NCI-H1105 (cell line): ENCODE data around the gene IFNL3.
"Not testable (repeated sequence)": the region's sequence is repeated elsewhere in the genome, so short reads cannot be mapped to it uniquely, and the experiment has no call there.

Experiments used
- DNase-seq: peaks from one replicate; lab custom pipeline; 2025; lab: John Stamatoyannopoulos, UW

IFNL3 gene

GRCh38 chr19:39218230-39219007 is 26.4 kb downstream of the IFNL3 start:
- no peak for DNase-seq

- DNase-seq, result no peak
Measured at GRCh38 chr19:39217094-39217493, 27.7 kb downstream of the IFNL3 start.

- DNase-seq, result not testable (repeated sequence)
Measured at GRCh38 chr19:39215323-39215722, 29.5 kb downstream of the IFNL3 start.

GRCh38 chr19:39212375-39212742 is 32.4 kb downstream of the IFNL3 start:
- DNase-seq, result no peak

GRCh38 chr19:39211731-39212374 is 33.0 kb downstream of the IFNL3 start:
- no peak for DNase-seq

- DNase-seq, result no peak
Measured at GRCh38 chr19:39209196-39209595, 35.6 kb downstream of the IFNL3 start.

- DNase-seq, result no peak
Measured at GRCh38 chr19:39208175-39208795, 36.5 kb downstream of the IFNL3 start.

- no peak for DNase-seq
Measured at GRCh38 chr19:39207293-39207836, 37.4 kb downstream of the IFNL3 start.

GRCh38 chr19:39206122-39206521 is 38.7 kb downstream of the IFNL3 start:
- DNase-seq, result no peak

- no peak for DNase-seq
Measured at GRCh38 chr19:39205449-39205764, 39.4 kb downstream of the IFNL3 start.

- no peak for DNase-seq
Measured at GRCh38 chr19:39203372-39204341, 41.1 kb downstream of the IFNL3 start, which contains the start of gene SYCN. SYCN (minus strand) TSS chr19:39204263; CDS start chr19:39204254, 9 bp downstream.

GRCh38 chr19:39202998-39203355 is 41.8 kb downstream of the IFNL3 start:
- no peak for DNase-seq

- DNase-seq, result no peak
Measured at GRCh38 chr19:39200803-39201115, 44.0 kb downstream of the IFNL3 start.

GRCh38 chr19:39200066-39200802 is 44.6 kb downstream of the IFNL3 start:
- no peak for DNase-seq

- no peak for DNase-seq
Measured at GRCh38 chr19:39199025-39199424, 45.8 kb downstream of the IFNL3 start.

GRCh38 chr19:39197808-39198207 is 47.0 kb downstream of the IFNL3 start:
- no peak for DNase-seq

GRCh38 chr19:39196860-39197562 is 47.8 kb downstream of the IFNL3 start, which contains the start of gene NCCRP1:
NCCRP1 (plus strand) TSS chr19:39196964; CDS start chr19:39196983, 19 bp downstream.
- no peak for DNase-seq

- no peak for DNase-seq
Measured at GRCh38 chr19:39196320-39196719, 48.5 kb downstream of the IFNL3 start.

GRCh38 chr19:39195755-39196154 is 49.1 kb downstream of the IFNL3 start:
- no peak for DNase-seq

GRCh38 chr19:39194832-39195542 is 49.8 kb downstream of the IFNL3 start:
- no peak for DNase-seq
